ENCODE measurements around the gene ESRP2. TPM values are rescaled to one million over a fixed set of nuclear protein-coding genes. Genes with fewer than 3 reads are reported as not detected.

ESRP2 gene
- total RNA-seq, 1 donor from 2014 or later, result 0.14 TPM

GRCh38 chr16:68244481-68244902 lies 8.6 kb upstream of the ESRP2 start:
- H3K27me3 ChIP-seq (ENCODE audit: low read depth), result no peaks in the 10 kb centered on the region
- H3K4me3 ChIP-seq, result peak overlapping the region; percentile 84
- peak overlapping the region; percentile 93 for H3K27ac ChIP-seq (replicated peaks)
- peaks cover 11% of the 10 kb centered on the region for H3K36me3 ChIP-seq
- no peak for TF ChIP-seq CTCF (IDR thresholded peaks at IDR 0.05; ENCODE audit: borderline replicate concordance)
- H3K4me1 ChIP-seq, result peaks cover 63% of the 10 kb centered on the region
- intact Hi-C loops (cut with micrococcal nuclease), result no loop called here
- DNase-seq, result no peak
- no peaks in the 10 kb centered on the region for H3K9me3 ChIP-seq (replicated peaks)

- no peak overlapping the region for H3K4me3 ChIP-seq
- H3K27me3 ChIP-seq (ENCODE audit: low read depth), result no peaks in the 10 kb centered on the region
- H3K4me1 ChIP-seq, result peaks cover 52% of the 10 kb centered on the region
- intact Hi-C loops (cut with micrococcal nuclease), result no loop called here
- no peak for DNase-seq
- no peak for TF ChIP-seq CTCF (IDR thresholded peaks at IDR 0.05; ENCODE audit: borderline replicate concordance)
- H3K9me3 ChIP-seq (replicated peaks), result no peaks in the 10 kb centered on the region
- H3K36me3 ChIP-seq, result no peaks in the 10 kb centered on the region
- H3K27ac ChIP-seq (replicated peaks), result no peak overlapping the region
These were observed 7.3 kb upstream of the ESRP2 start for GRCh38 chr16:68242926-68243858.

- intact Hi-C loops (cut with micrococcal nuclease), result no loop called here
- peaks cover 48% of the 10 kb centered on the region for H3K4me1 ChIP-seq
These were observed 6.2 kb upstream of the ESRP2 start for GRCh38 chr16:68242085-68242484.

GRCh38 chr16:68238029-68238345 lies 2.1 kb upstream of the ESRP2 start:
- no peak for TF ChIP-seq CTCF (IDR thresholded peaks at IDR 0.05; ENCODE audit: borderline replicate concordance)
- DNase-seq, result no peak
- no peaks in the 10 kb centered on the region for H3K27me3 ChIP-seq (ENCODE audit: low read depth)
- H3K9me3 ChIP-seq (replicated peaks), result no peaks in the 10 kb centered on the region
- no peaks in the 10 kb centered on the region for H3K36me3 ChIP-seq
- intact Hi-C loops (cut with micrococcal nuclease), result loop anchor here (5.0 kb wide), 1 partner anchor 996 kb away; no protein-coding TSS in a partner anchor
- H3K4me3 ChIP-seq, result peak overlapping the region; percentile 74
- H3K27ac ChIP-seq (replicated peaks), result peak overlapping the region; percentile 91
- peaks cover 34% of the 10 kb centered on the region for H3K4me1 ChIP-seq

More at GRCh38 chr16:68242085-68242484, 6.2 kb upstream of the ESRP2 start:
- no peak overlapping the region for H3K27ac ChIP-seq (replicated peaks)
- no peaks in the 10 kb centered on the region for H3K27me3 ChIP-seq (ENCODE audit: low read depth)
- H3K4me3 ChIP-seq, result no peak overlapping the region
- no peak for DNase-seq
- H3K9me3 ChIP-seq (replicated peaks), result no peaks in the 10 kb centered on the region
- no peaks in the 10 kb centered on the region for H3K36me3 ChIP-seq
- no peak for TF ChIP-seq CTCF (IDR thresholded peaks at IDR 0.05; ENCODE audit: borderline replicate concordance)

- no peaks in the 10 kb centered on the region for H3K36me3 ChIP-seq
- H3K4me1 ChIP-seq, result peaks cover 34% of the 10 kb centered on the region
- TF ChIP-seq CTCF (IDR thresholded peaks at IDR 0.05; ENCODE audit: borderline replicate concordance), result no peak
- peak; percentile 98 for DNase-seq
- no peaks in the 10 kb centered on the region for H3K9me3 ChIP-seq (replicated peaks)
- peak overlapping the region; percentile 91 for H3K27ac ChIP-seq (replicated peaks)
- peak overlapping the region; percentile 74 for H3K4me3 ChIP-seq
- intact Hi-C loops (cut with micrococcal nuclease), result loop anchor here (5.0 kb wide), 1 partner anchor 995 kb away; no protein-coding TSS in a partner anchor
- no peaks in the 10 kb centered on the region for H3K27me3 ChIP-seq (ENCODE audit: low read depth)
These were observed 1.5 kb upstream of the ESRP2 start for GRCh38 chr16:68237243-68238028.
